Parathyroid adenoma (tissue), 2 donors: ENCODE measurements around the gene STX16.

ENCODE experiments used
- H2AFZ ChIP-seq: fragments of 300-600 bp; sonication (generic); one replicate; pipeline ENCODE4 v1.7.0; 2017; ENCODE audit warnings: antibody characterized with exemption, mild to moderate bottlenecking
- H3K27ac ChIP-seq: fragments of 300-600 bp; sonication (generic); one replicate; pipeline ENCODE4 v1.7.0; 2017
- H3K27me3 ChIP-seq: fragments of 300-600 bp; sonication (generic); one replicate; pipeline ENCODE4 v1.7.0; 2017; ENCODE audit warnings: low read length; ENCODE audit not compliant: control insufficient read depth, insufficient read depth
- H3K36me3 ChIP-seq: fragments of 300-600 bp; sonication (generic); one replicate; pipeline ENCODE4 v1.7.0; 2017; ENCODE audit warnings: low read length; ENCODE audit not compliant: control insufficient read depth, insufficient read depth
- H3K4me1 ChIP-seq: fragments of 300-600 bp; sonication (generic); one replicate; pipeline ENCODE4 v1.7.0; 2017; ENCODE audit warnings: control low read depth
- H3K4me2 ChIP-seq: fragments of 300-600 bp; sonication (generic); one replicate; pipeline ENCODE4 v1.7.0; 2017; ENCODE audit warnings: low read length
- H3K4me3 ChIP-seq: fragments of 300-600 bp; sonication (generic); one replicate; pipeline ENCODE4 v1.7.0; 2017; ENCODE audit warnings: low read depth, low read length
- H3K79me2 ChIP-seq: fragments of 300-600 bp; sonication (generic); one replicate; pipeline ENCODE4 v1.7.0; 2017; ENCODE audit warnings: control low read depth
- H3K9ac ChIP-seq: fragments of 300-600 bp; sonication (generic); one replicate; pipeline ENCODE4 v1.7.0; 2017; ENCODE audit warnings: mild to moderate bottlenecking
- H3K9me3 ChIP-seq: fragments of 300-600 bp; sonication (generic); one replicate; pipeline ENCODE4 v1.7.0; 2017; ENCODE audit warnings: low read length; ENCODE audit not compliant: control insufficient read depth
- CTCF ChIP-seq: fragments of 300-600 bp; sonication (generic); IDR thresholded peaks from one replicate; pipeline ENCODE4 v1.7.0; 2017; ENCODE audit warnings: antibody characterized with exemption, mild to moderate bottlenecking
- donor health status: primary hyperparathyroidism.

Gene STX16

GRCh38 chr20:58706975-58707681, 56.0 kb downstream of the STX16 start:
- H3K9me3 ChIP-seq = no peaks in the 10 kb centered on the region
- no peak for TF ChIP-seq CTCF
- H3K36me3 ChIP-seq = no peaks in the 10 kb centered on the region

GRCh38 chr20:58707770-58708169, 56.7 kb downstream of the STX16 start:
- Histone ChIP-seq H3K79me2 (no peaks in the 10 kb centered on the region), H3K4me1 (no peaks in the 10 kb centered on the region), H2AFZ (no peak overlapping the region), H3K27me3 (no peaks in the 10 kb centered on the region), H3K36me3 (no peaks in the 10 kb centered on the region), H3K27ac (no peak overlapping the region), H3K4me2 (no peak overlapping the region), H3K9me3 (no peaks in the 10 kb centered on the region), H3K4me3 (no peak overlapping the region), H3K9ac (no peak overlapping the region)
- no peak for TF ChIP-seq CTCF

More at GRCh38 chr20:58706975-58707681, 56.0 kb downstream of the STX16 start:
- H3K4me1 ChIP-seq = no peaks in the 10 kb centered on the region
- H3K9ac ChIP-seq = no peak overlapping the region
- H3K4me3 ChIP-seq = no peak overlapping the region
- no peaks in the 10 kb centered on the region for H3K27me3 ChIP-seq
- no peak overlapping the region for H2AFZ ChIP-seq
- no peak overlapping the region for H3K27ac ChIP-seq
- H3K4me2 ChIP-seq = no peak overlapping the region
- H3K79me2 ChIP-seq = no peaks in the 10 kb centered on the region

- Histone ChIP-seq H3K36me3 (no peaks in the 10 kb centered on the region), H3K4me2 (no peak overlapping the region), H3K27me3 (no peaks in the 10 kb centered on the region), H3K27ac (no peak overlapping the region), H3K9me3 (no peaks in the 10 kb centered on the region), H3K9ac (no peak overlapping the region), H3K79me2 (no peaks in the 10 kb centered on the region), H3K4me1 (no peaks in the 10 kb centered on the region), H2AFZ (no peak overlapping the region), H3K4me3 (no peak overlapping the region)
- TF ChIP-seq CTCF = no peak
Measured at GRCh38 chr20:58708246-58708931, 57.3 kb downstream of the STX16 start.

- Histone ChIP-seq H3K9me3 (no peaks in the 10 kb centered on the region), H3K79me2 (no peaks in the 10 kb centered on the region), H3K4me1 (no peaks in the 10 kb centered on the region), H3K27ac (no peak overlapping the region), H3K27me3 (no peaks in the 10 kb centered on the region), H2AFZ (no peak overlapping the region), H3K9ac (no peak overlapping the region), H3K4me3 (no peak overlapping the region), H3K36me3 (no peaks in the 10 kb centered on the region), H3K4me2 (no peak overlapping the region)
- no peak for TF ChIP-seq CTCF
Measured at GRCh38 chr20:58709013-58709702, 58.1 kb downstream of the STX16 start.
